Measurements from ENCODE around the gene MTTP.

The MTTP gene

DNA sequence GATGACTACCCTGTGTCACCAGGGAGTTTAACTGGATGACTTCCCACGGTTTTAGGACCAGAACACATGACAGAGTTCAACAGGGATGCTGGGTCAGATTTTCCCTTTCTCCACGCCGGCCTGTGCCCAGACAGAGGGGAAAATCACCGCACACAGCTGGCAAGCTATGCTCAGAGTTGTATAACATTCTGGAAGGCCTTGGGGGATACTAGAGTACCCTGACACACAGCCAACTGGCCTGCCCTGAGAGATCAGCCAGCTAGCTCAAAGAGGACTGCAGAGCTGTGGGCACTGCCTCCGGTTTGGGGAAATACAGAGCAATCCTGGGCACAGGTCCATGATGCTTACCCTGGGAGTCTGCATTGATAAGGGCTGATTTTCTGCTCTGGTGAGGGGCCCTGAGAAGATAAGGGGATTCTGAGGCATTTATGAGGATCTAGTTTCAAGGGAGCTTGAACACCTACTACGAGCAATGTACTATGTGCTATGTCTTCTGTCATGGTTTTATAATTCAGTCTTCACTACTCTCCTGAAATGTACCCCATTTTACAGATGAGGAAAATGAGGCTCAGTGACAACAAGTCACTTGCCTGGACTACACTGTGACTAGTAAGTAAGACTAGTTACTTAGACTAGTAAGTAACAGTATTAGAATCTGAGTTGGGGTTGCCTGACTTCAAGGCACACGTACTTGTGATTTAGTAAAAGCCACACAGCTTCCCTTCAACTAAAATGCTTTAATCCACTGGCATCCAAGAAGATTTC lies 68.3 kb downstream of the MTTP start:
- no peak for DNase-seq (ENCODE audit: low spot score)

DNA sequence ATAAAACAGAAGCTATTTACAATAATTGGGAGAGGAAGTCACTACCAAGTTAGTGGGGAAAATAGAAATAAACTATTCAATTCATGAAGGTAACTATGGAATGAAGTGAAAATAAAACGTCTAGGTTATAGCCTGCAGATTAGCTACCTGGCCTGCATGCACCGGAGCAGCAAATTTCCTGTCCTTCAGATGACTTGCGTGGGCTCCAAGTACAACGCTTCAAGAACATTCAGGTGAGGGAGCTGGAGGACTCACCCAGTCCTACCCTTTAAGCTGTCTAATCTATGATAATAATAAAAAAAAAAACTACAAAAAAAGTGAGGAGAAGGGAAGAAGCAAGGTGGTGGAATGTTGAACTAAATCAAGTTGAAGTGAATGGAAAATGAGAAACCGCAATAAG lies 69.8 kb downstream of the MTTP start:
- DNase-seq (ENCODE audit: low spot score), result no peak

DNA sequence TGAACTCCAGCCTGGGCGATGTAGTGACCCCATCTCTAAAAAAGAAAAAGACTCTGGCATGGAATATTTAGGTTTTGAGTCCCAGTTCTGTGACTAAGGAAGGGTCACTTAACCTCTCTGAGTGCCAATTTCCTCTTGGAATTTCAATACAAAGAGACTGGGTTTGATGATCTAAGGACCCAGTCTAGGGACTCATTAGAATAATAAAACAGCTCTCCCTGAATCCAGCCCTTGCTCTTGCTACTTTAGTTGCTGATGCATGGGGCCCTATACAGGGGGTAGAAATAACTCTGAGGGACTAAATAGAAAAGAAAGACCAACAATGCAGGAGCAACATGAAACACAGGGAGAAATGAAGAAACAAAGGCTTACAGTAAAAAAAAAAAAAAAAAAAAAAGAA lies 70.4 kb downstream of the MTTP start:
- DNase-seq (ENCODE audit: low spot score), result no peak

DNA sequence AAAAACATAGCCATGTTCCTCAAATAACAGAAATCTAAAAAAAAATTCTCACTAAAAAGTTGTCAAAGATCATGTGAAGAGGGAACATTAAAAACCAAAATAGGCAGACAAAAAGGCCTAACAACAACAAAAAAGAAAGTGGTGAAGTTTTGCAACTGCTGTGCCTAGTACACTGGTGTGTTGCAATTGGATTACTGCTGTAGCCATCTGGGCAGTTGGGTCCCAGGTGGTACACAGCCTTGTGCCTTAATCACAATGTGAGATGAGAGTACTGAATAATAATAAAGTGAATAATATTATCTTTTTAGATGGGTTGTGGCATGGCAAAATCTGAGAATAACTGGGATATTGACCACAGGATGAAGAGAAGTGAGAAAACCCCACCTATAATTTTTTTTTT lies 71.0 kb downstream of the MTTP start:
- DNase-seq (ENCODE audit: low spot score), result no peak

DNA sequence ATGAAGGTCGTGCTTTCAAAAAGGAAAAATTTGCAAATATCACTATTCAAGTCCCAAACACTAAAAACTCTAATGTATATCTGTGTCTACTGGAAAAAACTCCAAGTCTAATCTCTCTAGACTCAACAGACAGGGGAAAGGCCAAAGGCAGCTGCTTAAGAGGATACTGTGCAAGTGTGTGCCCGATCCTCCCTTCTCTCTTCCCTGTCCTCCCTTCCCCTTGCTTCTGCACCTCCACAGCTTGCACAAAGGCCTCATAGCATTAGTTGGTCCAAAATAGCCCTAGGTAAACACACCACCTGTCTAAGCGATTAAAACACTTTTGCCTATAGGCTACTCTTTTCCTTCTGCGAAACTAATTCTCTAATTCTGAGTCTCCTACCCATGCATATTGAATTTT lies 72.4 kb downstream of the MTTP start:
- no peak for DNase-seq (ENCODE audit: low spot score)

- DNase-seq (ENCODE audit: low spot score), result no peak
Observed at GRCh38 chr4:99648321-99648720, 73.7 kb downstream of the MTTP start.

GRCh38 chr4:99649208-99649607 lies 74.6 kb downstream of the MTTP start:
- no peak for DNase-seq (ENCODE audit: low spot score)

DNA sequence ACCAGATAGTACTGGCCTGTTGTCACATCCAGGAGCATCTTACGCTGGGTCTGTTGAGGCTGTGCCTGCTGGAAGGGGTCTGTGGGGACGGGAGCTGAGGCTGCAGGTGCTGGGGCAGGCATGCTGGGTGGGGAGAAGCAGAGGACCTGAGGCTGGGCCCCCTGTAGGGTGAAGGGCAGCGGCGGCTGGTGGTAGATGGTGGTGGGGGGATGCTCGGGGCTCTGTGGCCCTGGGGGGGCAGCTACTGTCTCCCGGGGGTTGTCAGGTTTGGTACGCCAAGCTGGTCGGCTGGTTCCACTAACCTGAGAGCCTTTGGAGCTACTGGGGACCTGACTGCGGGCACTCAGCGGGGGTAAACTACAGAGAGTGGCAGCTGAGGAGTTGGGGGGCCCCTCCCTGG lies 75.2 kb downstream of the MTTP start:
- no peak for DNase-seq (ENCODE audit: low spot score)

DNA sequence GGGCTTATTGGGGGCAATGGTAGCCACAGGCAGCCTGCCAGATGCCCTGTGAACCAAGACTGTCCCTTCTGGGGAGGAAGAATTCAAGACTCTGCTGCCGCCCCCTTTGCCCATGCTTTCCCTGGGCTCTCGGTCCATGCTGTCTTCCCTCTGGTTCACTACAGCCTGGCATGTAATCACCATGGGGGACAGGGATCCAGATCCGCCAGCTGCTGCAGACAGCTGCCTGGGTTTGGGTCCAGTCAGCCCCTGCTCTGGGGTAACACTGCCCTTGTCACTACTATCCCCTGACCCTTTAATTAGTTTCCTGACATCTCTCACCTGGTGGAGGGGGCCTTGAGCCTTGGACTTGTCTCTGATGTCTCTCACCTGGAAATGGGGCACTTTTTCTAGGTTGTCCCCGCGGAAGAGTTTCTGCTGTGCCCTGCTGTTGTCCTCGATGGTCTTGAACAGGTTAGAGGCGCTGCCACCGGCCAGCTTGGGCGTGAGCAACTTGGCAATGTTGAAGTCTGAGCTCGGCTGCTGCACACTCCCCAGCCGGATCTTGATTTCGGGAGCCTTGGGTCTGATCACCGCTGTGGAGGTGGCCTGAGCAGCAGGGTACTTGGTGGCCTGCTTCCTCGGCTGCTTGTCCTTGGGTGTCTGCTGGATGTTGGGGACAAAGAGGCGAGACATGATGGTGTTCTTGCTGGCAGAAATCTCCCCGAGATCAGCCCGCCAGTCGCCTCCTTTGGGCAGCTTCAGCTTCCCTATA lies 76.6 kb downstream of the MTTP start:
- DNase-seq (ENCODE audit: low spot score), result no peak

GRCh38 chr4:99651811-99652485 lies 77.3 kb downstream of the MTTP start:
- DNase-seq (ENCODE audit: low spot score), result no peak

- no peak for DNase-seq (ENCODE audit: low spot score)
Observed at GRCh38 chr4:99652596-99653436, 78.2 kb downstream of the MTTP start.

- no peak for DNase-seq (ENCODE audit: low spot score)
Observed at GRCh38 chr4:99653916-99654315, 79.3 kb downstream of the MTTP start.

DNA sequence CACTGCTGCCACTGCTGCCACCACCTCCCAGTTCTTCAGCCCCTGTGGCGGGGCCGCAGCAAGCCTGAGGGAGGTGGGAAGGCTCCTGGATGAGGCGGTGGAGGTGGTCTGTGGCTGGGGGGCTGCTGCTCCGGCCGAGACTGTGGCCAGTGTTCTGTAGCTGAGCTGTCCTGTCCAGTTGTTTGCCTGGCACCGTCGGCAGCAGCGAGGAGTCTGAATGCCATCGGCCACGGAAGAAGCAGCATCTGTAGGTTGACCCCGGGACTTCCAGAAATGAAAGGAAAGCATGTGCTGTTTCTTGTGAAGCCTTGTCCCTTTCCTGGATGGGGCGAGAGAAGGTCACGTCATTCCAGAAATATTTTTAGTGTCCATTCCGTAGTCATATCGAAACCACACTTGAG lies 79.7 kb downstream of the MTTP start:
- DNase-seq (ENCODE audit: low spot score), result no peak

DNA sequence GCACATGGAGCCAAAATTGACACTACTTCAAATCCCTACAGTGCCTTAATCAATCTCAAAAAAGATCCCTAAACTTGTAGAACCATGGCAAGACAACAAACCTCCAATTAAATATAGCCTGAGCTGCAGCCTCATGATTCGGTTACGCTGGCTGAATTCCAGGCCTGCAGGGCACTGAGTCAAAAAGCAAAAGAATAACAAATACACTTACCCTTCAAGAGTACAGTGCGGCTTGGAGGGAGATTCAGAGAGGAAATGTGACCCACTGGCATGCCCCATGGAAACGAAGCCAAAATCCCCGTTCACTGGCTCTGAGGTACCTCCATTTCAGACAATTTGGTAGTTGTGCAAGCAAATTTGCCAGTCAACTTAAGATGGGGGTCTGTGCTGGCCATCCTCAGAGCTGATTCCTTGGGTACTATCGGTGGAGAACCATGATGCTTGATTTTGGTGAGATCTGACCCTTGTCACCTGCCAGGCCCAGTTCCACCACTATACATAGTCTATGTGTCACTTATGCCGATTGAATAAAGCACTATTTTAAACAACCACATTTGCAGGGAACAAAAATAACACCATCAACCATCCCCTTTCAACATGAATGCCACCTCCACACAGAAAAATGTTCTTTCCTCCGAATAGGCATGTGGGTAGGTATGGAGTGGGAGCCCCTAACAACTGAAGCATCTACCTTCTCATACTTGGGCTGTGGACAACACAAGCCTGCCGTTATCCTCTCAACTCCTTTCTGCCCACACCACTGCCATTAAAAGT lies 80.9 kb downstream of the MTTP start:
- DNase-seq (ENCODE audit: low spot score), result no peak

GRCh38 chr4:99657798-99658197 lies 83.2 kb downstream of the MTTP start, which contains the start of gene C4orf54:
Gene C4orf54 (minus strand): TSS chr4:99657828. CDS start chr4:99654648, 3,180 bp downstream.
- no peak for DNase-seq (ENCODE audit: low spot score)

GRCh38 chr4:99658666-99659065 lies 84.0 kb downstream of the MTTP start:
- no peak for DNase-seq (ENCODE audit: low spot score)

- no peak for DNase-seq (ENCODE audit: low spot score)
Observed at GRCh38 chr4:99661907-99662306, 87.3 kb downstream of the MTTP start.

GRCh38 chr4:99664716-99665115 lies 90.1 kb downstream of the MTTP start:
- no peak for DNase-seq (ENCODE audit: low spot score)

DNA sequence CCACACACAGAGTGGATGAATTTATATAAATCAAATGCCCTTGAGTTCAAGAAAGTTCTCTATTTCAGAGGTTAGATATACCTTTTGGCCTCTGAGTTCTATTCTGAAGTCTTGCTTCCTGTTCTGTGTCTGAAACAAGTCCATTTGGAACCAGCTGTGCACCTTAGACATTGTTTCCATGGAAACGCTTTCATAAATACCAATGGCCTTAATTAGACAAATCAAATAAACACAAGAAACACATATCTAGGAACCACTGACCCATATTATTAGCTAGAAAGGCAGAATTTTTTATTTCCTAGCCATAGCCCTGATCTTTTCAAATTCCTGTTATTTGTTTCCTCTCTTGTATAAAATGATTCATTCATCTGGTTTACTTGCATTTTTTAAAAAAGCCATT lies 91.4 kb downstream of the MTTP start:
- no peak for DNase-seq (ENCODE audit: low spot score)

DNA sequence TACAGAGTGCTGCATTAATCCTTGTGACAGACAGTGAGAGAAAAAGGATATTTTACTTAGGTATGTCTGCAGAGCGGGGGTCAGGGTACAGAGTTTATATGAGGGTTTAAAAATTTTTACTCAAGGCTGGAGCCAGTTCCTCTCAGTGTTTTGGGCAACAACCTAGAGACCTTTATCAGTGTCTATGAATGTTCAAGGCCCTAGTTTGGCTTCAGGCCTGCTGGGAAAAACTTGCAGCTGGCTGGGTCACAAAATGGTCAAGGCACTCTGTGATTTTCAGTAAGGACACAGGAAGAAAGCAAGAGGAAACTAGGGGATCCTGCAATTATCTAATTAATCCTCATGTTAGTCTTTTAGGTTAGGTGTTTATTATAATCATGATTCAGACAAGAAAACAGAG lies 93.8 kb downstream of the MTTP start:
- no peak for DNase-seq (ENCODE audit: low spot score)

DNA sequence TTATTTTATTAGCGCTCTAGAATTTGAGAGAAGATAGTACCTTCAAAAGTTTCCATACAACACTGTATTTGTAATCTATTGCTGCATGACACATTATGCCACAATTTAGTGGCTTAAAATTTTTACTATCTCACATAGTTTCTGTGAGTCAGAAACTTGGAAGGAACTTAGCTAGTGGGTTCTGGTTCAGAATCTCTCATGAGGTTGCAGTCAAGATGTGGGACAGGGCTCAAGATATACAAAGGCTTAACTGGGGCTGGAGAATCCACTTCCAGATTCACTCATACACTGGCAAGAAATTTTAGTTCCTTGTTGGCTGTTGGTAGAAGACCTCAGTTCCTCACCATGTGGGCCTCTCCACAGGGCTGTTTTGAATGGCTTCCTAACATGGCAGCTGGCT lies 94.5 kb downstream of the MTTP start:
- no peak for DNase-seq (ENCODE audit: low spot score)
